ENCODE results near the gene SIRT4. TPM values are rescaled to one million over a fixed set of nuclear protein-coding genes. Genes with fewer than 3 reads are reported as not detected.

Gene SIRT4
- total and polyA plus RNA-seq, 2 of the 13 experiments (the other 11 are each of a cell fraction or from before 2014, with no cell fraction given), result 3.4 to 5.8 TPM

DNA sequence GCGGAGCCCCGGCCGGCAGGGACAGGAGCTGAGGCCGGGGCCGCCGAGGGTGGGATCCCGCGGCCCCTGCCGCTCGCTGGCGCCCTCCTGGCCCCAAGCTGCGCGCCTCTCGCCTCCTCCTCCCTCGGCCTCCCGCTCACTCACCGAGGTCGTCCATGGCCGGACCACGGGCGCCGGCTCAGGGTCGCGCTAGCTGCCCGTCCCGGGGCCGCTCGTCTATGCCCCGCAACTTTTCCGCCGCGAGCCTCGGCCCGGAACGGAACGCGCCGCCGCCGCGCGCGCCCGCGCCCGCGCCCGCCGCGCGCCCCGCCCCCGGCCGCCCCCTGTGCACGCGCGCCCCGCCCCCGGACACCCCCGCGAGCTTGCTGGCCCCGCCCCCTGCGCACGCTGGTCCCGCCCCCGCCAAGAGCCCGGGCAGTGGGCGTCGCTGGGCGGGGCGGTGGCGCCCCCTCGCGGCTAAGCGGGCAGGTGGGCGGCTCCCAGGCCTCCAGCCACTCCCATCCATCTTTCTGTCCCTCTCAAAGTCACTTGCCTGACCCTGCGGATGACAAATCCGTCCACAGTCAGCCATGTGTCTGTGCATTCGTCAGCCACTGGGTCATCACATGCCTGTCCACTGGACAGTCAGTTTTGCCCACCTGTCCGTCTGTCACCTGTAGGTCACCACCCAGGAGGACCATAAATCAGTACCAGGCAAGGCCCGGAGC is 36.5 kb upstream of the SIRT4 start, which contains the start of gene PXN (continued):
- TF ChIP-seq, protein P1, sequence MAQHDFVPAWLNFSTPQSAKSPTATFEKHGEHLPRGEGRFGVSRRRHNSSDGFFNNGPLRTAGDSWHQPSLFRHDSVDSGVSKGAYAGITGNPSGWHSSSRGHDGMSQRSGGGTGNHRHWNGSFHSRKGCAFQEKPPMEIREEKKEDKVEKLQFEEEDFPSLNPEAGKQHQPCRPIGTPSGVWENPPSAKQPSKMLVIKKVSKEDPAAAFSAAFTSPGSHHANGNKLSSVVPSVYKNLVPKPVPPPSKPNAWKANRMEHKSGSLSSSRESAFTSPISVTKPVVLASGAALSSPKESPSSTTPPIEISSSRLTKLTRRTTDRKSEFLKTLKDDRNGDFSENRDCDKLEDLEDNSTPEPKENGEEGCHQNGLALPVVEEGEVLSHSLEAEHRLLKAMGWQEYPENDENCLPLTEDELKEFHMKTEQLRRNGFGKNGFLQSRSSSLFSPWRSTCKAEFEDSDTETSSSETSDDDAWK (CRISPR knock-in tag; IDR thresholded peaks at IDR 0.05), result no peak
- TF ChIP-seq CENPX (CRISPR knock-in tag; IDR thresholded peaks at IDR 0.05) (no peak), HIVEP1 (CRISPR knock-in tag; IDR thresholded peaks at IDR 0.05) (no peak), KDM2A (CRISPR knock-in tag; IDR thresholded peaks at IDR 0.05; ENCODE audit: borderline replicate concordance, low read depth) (no peak; the same call in 1 of the 2 replicates), ZNF709 (CRISPR knock-in tag; IDR thresholded peaks at IDR 0.05) (0 out of 2 replicates have a peak, but pooled peaks have one; percentile 57), FOXA1 (IDR thresholded peaks at IDR 0.05) (no peak), FOXA1 (CRISPR knock-in tag; IDR thresholded peaks at IDR 0.05) (no peak), ZNF234 (CRISPR knock-in tag; conservative IDR thresholded peaks at IDR 0.05) (no peak), KAT8 (CRISPR knock-in tag; IDR thresholded peaks at IDR 0.05) (peak; percentile 43; the same call in 1 of the 2 replicates), ZNF768 (CRISPR knock-in tag; IDR thresholded peaks at IDR 0.05) (no peak)
- TF ChIP-seq, protein P2, sequence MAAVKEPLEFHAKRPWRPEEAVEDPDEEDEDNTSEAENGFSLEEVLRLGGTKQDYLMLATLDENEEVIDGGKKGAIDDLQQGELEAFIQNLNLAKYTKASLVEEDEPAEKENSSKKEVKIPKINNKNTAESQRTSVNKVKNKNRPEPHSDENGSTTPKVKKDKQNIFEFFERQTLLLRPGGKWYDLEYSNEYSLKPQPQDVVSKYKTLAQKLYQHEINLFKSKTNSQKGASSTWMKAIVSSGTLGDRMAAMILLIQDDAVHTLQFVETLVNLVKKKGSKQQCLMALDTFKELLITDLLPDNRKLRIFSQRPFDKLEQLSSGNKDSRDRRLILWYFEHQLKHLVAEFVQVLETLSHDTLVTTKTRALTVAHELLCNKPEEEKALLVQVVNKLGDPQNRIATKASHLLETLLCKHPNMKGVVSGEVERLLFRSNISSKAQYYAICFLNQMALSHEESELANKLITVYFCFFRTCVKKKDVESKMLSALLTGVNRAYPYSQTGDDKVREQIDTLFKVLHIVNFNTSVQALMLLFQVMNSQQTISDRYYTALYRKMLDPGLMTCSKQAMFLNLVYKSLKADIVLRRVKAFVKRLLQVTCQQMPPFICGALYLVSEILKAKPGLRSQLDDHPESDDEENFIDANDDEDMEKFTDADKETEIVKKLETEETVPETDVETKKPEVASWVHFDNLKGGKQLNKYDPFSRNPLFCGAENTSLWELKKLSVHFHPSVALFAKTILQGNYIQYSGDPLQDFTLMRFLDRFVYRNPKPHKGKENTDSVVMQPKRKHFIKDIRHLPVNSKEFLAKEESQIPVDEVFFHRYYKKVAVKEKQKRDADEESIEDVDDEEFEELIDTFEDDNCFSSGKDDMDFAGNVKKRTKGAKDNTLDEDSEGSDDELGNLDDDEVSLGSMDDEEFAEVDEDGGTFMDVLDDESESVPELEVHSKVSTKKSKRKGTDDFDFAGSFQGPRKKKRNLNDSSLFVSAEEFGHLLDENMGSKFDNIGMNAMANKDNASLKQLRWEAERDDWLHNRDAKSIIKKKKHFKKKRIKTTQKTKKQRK (IDR thresholded peaks at IDR 0.05; ENCODE audit: low read length), result no peak
- TF ChIP-seq, protein P3, sequence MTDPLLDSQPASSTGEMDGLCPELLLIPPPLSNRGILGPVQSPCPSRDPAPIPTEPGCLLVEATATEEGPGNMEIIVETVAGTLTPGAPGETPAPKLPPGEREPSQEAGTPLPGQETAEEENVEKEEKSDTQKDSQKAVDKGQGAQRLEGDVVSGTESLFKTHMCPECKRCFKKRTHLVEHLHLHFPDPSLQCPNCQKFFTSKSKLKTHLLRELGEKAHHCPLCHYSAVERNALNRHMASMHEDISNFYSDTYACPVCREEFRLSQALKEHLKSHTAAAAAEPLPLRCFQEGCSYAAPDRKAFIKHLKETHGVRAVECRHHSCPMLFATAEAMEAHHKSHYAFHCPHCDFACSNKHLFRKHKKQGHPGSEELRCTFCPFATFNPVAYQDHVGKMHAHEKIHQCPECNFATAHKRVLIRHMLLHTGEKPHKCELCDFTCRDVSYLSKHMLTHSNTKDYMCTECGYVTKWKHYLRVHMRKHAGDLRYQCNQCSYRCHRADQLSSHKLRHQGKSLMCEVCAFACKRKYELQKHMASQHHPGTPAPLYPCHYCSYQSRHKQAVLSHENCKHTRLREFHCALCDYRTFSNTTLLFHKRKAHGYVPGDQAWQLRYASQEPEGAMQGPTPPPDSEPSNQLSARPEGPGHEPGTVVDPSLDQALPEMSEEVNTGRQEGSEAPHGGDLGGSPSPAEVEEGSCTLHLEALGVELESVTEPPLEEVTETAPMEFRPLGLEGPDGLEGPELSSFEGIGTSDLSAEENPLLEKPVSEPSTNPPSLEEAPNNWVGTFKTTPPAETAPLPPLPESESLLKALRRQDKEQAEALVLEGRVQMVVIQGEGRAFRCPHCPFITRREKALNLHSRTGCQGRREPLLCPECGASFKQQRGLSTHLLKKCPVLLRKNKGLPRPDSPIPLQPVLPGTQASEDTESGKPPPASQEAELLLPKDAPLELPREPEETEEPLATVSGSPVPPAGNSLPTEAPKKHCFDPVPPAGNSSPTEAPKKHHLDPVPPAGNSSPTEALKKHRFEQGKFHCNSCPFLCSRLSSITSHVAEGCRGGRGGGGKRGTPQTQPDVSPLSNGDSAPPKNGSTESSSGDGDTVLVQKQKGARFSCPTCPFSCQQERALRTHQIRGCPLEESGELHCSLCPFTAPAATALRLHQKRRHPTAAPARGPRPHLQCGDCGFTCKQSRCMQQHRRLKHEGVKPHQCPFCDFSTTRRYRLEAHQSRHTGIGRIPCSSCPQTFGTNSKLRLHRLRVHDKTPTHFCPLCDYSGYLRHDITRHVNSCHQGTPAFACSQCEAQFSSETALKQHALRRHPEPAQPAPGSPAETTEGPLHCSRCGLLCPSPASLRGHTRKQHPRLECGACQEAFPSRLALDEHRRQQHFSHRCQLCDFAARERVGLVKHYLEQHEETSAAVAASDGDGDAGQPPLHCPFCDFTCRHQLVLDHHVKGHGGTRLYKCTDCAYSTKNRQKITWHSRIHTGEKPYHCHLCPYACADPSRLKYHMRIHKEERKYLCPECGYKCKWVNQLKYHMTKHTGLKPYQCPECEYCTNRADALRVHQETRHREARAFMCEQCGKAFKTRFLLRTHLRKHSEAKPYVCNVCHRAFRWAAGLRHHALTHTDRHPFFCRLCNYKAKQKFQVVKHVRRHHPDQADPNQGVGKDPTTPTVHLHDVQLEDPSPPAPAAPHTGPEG (CRISPR knock-in tag; IDR thresholded peaks at IDR 0.05), result no peak
- TF ChIP-seq, protein P4, sequence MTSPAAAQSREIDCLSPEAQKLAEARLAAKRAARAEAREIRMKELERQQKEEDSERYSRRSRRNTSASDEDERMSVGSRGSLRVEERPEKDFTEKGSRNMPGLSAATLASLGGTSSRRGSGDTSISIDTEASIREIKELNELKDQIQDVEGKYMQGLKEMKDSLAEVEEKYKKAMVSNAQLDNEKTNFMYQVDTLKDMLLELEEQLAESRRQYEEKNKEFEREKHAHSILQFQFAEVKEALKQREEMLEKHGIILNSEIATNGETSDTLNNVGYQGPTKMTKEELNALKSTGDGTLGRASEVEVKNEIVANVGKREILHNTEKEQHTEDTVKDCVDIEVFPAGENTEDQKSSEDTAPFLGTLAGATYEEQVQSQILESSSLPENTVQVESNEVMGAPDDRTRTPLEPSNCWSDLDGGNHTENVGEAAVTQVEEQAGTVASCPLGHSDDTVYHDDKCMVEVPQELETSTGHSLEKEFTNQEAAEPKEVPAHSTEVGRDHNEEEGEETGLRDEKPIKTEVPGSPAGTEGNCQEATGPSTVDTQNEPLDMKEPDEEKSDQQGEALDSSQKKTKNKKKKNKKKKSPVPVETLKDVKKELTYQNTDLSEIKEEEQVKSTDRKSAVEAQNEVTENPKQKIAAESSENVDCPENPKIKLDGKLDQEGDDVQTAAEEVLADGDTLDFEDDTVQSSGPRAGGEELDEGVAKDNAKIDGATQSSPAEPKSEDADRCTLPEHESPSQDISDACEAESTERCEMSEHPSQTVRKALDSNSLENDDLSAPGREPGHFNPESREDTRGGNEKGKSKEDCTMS (CRISPR knock-in tag; conservative IDR thresholded peaks at IDR 0.05), result no peak
- TF ChIP-seq, protein P5, sequence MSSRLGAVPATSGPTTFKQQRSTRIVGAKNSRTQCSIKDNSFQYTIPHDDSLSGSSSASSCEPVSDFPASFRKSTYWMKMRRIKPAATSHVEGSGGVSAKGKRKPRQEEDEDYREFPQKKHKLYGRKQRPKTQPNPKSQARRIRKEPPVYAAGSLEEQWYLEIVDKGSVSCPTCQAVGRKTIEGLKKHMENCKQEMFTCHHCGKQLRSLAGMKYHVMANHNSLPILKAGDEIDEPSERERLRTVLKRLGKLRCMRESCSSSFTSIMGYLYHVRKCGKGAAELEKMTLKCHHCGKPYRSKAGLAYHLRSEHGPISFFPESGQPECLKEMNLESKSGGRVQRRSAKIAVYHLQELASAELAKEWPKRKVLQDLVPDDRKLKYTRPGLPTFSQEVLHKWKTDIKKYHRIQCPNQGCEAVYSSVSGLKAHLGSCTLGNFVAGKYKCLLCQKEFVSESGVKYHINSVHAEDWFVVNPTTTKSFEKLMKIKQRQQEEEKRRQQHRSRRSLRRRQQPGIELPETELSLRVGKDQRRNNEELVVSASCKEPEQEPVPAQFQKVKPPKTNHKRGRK (CRISPR knock-in tag; IDR thresholded peaks at IDR 0.05), result no peak

Data from HepG2 (cell line).